HG03575 (cell line): ENCODE results near the gene SLC9C2.
"Not testable (repeated sequence)": the region's sequence is repeated elsewhere in the genome, so short reads cannot be mapped to it uniquely, and the experiment has no call there.

Experiments used
- ATAC-seq: cut with Tn5 transposase; IDR thresholded peaks from one replicate; pipeline ENCODE4 v1.9.1; 2021; ENCODE audit not compliant: unreplicated experiment, insufficient number of reproducible peaks, low FRiP score; ENCODE audit errors: extremely low read depth

The SLC9C2 gene

GRCh38 chr1:173474097-173474779 is 128.6 kb downstream of the SLC9C2 start:
- no peak for ATAC-seq

DNA sequence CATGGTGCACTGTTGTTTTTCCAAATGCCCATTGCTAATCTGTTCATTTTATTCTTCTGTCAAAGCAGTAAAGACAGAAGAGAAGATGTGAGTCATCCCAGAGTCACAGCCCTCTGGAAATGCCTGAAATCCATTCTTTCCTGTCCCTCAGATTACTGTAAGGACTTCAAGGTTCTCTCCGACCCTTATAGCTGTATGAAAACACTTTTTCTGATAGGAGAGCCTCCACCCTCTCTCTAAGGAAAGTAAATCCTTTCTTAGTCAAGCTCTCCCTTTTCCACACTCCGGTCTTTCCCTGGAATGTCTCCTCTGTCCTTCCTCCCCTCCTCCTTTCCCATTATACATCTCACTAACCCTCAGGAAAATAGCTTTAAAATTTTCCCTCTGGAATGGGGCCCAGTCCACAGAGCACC is 129.3 kb downstream of the SLC9C2 start:
- no peak for ATAC-seq

- ATAC-seq: no peak
These were observed 132.3 kb downstream of the SLC9C2 start for GRCh38 chr1:173470608-173471007.

DNA sequence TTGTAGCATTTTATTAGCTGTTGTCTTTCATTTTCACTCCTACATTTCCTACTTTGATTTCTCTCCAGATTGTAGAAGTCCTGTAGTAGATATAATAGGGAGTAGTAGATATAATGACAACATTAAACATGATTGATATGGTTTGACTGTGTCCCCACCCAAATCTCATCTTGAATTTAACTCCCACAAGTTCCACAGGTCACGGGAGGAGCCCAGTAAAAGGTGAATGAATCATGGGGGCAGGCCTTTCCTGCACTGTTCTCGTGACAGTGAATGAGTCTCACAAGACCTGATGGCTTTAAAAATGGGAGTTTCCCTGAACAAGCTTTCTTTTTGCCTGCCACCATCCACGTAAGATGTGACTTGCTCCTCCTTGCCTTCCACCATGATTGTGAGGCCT is 133.2 kb downstream of the SLC9C2 start:
- no peak for ATAC-seq

GRCh38 chr1:173467426-173467825 is 135.4 kb downstream of the SLC9C2 start:
- ATAC-seq: no peak

DNA sequence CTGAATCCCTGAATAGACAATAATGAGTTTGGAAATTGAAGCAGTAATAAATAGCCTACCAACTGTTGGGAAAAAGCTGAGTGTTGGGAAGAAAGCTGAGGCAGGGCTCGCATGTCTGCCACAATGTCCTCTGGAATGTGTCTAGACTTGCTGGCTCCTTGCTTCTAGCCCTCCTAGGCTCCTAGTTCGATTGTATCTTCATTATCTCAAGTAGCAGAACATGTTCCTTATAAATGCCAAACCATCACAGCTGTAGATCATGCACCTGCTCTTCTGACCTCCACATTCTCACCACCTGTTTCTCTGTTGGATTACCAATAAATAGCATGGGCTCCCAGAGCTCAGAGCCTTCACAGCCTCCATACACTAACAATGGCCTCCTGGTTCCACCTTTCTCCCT is 138.7 kb downstream of the SLC9C2 start:
- not testable (repeated sequence) for ATAC-seq

DNA sequence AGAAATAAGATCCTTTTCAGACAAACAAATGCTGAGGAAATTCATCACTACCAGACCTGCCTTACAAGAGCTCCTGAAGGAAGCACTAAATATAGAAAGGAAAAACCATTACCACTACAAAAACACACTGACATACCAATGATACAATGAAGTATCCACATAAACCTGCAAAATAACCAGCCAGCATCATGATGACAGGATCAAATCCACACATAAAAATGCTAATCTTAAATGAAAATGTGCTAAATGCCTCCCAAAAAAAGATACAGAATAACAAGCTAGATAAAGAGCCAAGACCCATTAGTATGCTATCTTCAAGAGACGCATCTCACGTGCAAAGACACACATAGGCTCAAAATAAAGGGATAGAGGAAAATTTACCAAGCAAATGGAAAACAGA is 140.2 kb downstream of the SLC9C2 start:
- not testable (repeated sequence) for ATAC-seq

DNA sequence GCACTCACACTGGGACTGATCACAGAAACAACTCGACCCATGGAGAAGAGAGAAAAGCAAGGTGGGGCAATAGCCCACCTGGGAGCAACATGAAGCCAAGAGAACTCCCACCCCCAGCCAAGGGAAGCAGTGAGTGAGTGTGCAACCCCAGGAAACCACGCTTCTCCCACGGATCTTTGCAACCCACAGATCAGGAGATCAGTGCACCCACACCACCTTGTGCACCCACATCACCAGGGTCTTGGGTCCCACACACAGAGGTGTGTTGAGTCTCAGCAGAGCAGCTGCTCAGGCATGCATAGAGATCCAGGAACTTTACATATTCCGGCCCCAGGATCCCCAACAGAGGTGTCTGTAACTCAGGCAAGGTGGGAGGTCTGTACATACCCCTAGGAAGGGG is 143.0 kb downstream of the SLC9C2 start:
- ATAC-seq: no peak

DNA sequence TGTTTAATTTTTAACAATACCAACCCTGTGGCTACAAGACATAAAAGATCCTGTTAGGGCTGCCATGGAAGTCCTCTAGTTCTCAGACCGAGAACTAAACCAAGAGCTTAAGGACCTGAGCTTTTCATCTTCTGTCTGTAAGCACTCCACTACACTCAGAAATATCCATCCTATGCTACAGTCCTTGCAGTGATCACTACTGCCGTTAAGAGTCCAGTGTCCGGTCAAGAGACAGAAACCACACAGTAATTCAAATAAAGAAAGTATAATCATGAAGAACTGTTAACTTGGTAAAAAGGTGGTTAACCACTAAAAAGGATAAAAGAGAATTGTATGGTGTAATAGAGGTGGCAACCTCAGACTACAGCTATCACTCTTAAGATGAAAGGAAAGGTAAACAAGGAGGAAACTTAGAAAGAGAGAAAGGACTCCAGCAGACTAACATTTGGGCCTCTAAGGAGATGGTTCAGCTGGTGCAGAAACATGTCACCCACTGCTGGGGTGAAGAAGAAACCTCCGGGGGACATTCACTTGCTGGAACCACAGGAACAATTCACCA is 147.8 kb downstream of the SLC9C2 start:
- ATAC-seq: no peak

- no peak for ATAC-seq
These were observed 148.9 kb downstream of the SLC9C2 start for GRCh38 chr1:173453982-173454381.

DNA sequence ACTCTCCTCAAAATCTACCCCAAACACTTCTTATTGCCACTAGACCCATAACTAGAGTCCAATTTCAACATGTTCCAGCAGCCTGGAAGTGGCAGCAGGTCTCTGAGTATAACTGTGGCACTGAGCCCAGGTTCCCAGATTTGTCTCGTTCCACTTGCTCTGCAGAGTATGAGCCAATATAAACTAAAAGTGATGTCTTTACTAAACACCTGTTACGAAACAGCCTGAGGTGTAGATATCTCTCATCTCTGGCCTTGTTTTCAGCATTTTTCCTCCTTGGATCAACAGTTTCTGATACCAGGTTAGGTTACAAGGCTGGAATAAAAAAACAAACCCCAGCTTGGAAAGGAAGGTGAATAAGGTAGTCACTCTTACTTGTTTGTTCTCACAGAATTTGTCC is 150.9 kb downstream of the SLC9C2 start:
- ATAC-seq: no peak
